Hepatocyte (in vitro differentiated cells): ENCODE measurements around the gene UBR3. TPM values are rescaled to one million over a fixed set of nuclear protein-coding genes. Genes with fewer than 3 reads are reported as not detected.
A peak's percentile ranks its signal among the peaks of the same experiment; 100 is the strongest.

Source experiments
- DNase-seq: peaks from one replicate; pipeline ENCODE4 v3.0.0-alpha.2; 2016; ENCODE audit warnings: low spot score
- H2AFZ ChIP-seq: fragments of 200-600 bp; sonication (generic); 2 replicates; pipeline ENCODE4 v1.6.0; 2016; ENCODE audit warnings: antibody characterized with exemption, mild to moderate bottlenecking
- H3K27ac ChIP-seq: fragments of 200-600 bp; sonication (generic); 2 replicates; pipeline ENCODE4 v1.5.1; 2016; ENCODE audit warnings: mild to moderate bottlenecking
- H3K27me3 ChIP-seq: fragments of 200-600 bp; sonication (generic); 2 replicates; pipeline ENCODE4 v1.6.1; 2016
- H3K36me3 ChIP-seq: fragments of 200-600 bp; sonication (generic); replicated peaks from 2 replicates; pipeline ENCODE4 v1.5.1; 2016; ENCODE audit warnings: low read depth; ENCODE audit not compliant: insufficient read depth
- H3K4me1 ChIP-seq: fragments of 200-600 bp; sonication (generic); 2 replicates; pipeline ENCODE4 v1.5.1; 2016; ENCODE audit warnings: mild to moderate bottlenecking, moderate library complexity; ENCODE audit not compliant: insufficient read depth
- H3K4me2 ChIP-seq: fragments of 200-600 bp; sonication (generic); 2 replicates; pipeline ENCODE4 v1.6.0; 2016
- H3K4me3 ChIP-seq: fragments of 200-600 bp; sonication (generic); 2 replicates; pipeline ENCODE4 v1.5.1; 2016; ENCODE audit warnings: mild to moderate bottlenecking
- H3K79me2 ChIP-seq: fragments of 200-600 bp; sonication (generic); 2 replicates; pipeline ENCODE4 v1.6.0; 2017; ENCODE audit warnings: mild to moderate bottlenecking
- H3K9me2 ChIP-seq: fragments of 200-600 bp; sonication (generic); replicated peaks from 2 replicates; pipeline ENCODE4 v1.6.0; 2017; ENCODE audit warnings: mild to moderate bottlenecking; ENCODE audit not compliant: insufficient read depth
- H3K9me3 ChIP-seq: fragments of 200-600 bp; sonication (generic); 2 replicates; pipeline ENCODE4 v1.5.1; 2016; ENCODE audit warnings: low read depth, mild to moderate bottlenecking
- H4K20me1 ChIP-seq: fragments of 200-600 bp; sonication (generic); 2 replicates; pipeline ENCODE4 v1.6.0; 2016; ENCODE audit warnings: mild to moderate bottlenecking; ENCODE audit not compliant: insufficient read depth, poor library complexity, severe bottlenecking
- CTCF ChIP-seq: fragments of 200-600 bp; sonication (generic); IDR thresholded peaks from 2 replicates; pipeline ENCODE4 v1.5.1; 2016; ENCODE audit warnings: antibody characterized with exemption, mild to moderate bottlenecking; ENCODE audit not compliant: poor library complexity
- EZH2 ChIP-seq: fragments of 200-600 bp; sonication (generic); IDR thresholded peaks from 2 replicates; pipeline ENCODE4 v1.6.1; 2016; ENCODE audit warnings: antibody characterized with exemption, mild to moderate bottlenecking, borderline replicate concordance
- EZH2phosphoT487 ChIP-seq: fragments of 200-600 bp; sonication (generic); IDR thresholded peaks from one replicate; pipeline ENCODE4 v1.6.1; 2018; ENCODE audit warnings: antibody characterized with exemption, mild to moderate bottlenecking, low read depth, moderate library complexity; ENCODE audit not compliant: unreplicated experiment, severe bottlenecking
- WGBS: methylation state at CpG from one replicate; pipeline ENCODE4 v1.1.6; 2016; ENCODE audit warnings: low lambda C conversion rate; ENCODE audit errors: missing lambda C conversion rate; 5-methylcytosine and 5-hydroxymethylcytosine counted together
- polyA plus RNA-seq: library from polyadenylated mRNA; unstranded; fragments of >200 nt; fragmentation: Nextera tagmentation; extraction: Ambion mirVana; gene quantifications from 2 replicates; pipeline ENCODE4 v1.2.1, GENCODE V29; 2016
- total RNA-seq: library from RNA; depleted of rRNA; stranded (reverse); fragments of >200 nt; gene quantifications from 2 replicates; pipeline ENCODE4 v1.2.3, GENCODE V29; 2014

Gene UBR3
- total and polyA plus RNA-seq, 2 experiments from 2014 or later = 10.1 to 40.4 TPM

DNA sequence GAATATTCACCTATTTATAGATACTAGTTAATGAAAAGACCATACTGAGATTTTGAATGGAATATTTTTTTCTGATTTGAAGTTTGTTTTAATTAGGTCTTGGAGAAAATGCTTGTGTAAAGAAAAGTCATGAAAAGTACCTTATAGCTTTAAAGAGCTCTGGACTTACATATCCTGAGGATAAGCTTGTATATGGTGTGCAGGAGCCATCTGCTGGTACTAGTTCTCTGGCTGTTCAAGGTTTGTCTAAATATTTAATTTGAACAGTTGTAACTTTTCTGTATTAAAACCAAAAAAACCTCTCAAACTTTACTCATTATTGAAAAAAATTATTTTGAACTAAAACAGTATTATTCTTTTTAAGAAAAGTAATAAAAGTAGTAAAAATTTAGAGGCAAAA, 50.1 kb downstream of the UBR3 start:
- H2AFZ ChIP-seq = no peak overlapping the region
- no peaks in the 10 kb centered on the region for H3K9me3 ChIP-seq
- H3K79me2 ChIP-seq = no peaks in the 10 kb centered on the region
- no peaks in the 10 kb centered on the region for H3K27me3 ChIP-seq
- H3K36me3 ChIP-seq = no peaks in the 10 kb centered on the region
- H3K4me3 ChIP-seq = no peak overlapping the region
- no peak for TF ChIP-seq EZH2phosphoT487
- no peak for TF ChIP-seq EZH2
- TF ChIP-seq CTCF = peak; percentile 57
- H3K4me2 ChIP-seq = no peak overlapping the region
- H3K27ac ChIP-seq = no peak overlapping the region
- no peaks in the 10 kb centered on the region for H3K9me2 ChIP-seq
- no peaks in the 10 kb centered on the region for H3K4me1 ChIP-seq
- peak; percentile 29 for DNase-seq
- no peaks in the 10 kb centered on the region for H4K20me1 ChIP-seq

- 100% methylated on average over 1 of the region's 1 CpG for WGBS
- Histone ChIP-seq H3K27ac (no peak overlapping the region), H3K9me3 (no peaks in the 10 kb centered on the region), H3K4me1 (peaks cover 7% of the 10 kb centered on the region), H3K36me3 (no peaks in the 10 kb centered on the region), H3K79me2 (peaks cover 3% of the 10 kb centered on the region), H4K20me1 (no peaks in the 10 kb centered on the region), H3K4me3 (no peak overlapping the region), H3K27me3 (no peaks in the 10 kb centered on the region), H3K9me2 (no peaks in the 10 kb centered on the region), H2AFZ (no peak overlapping the region), H3K4me2 (no peak overlapping the region)
- DNase-seq = no peak
- TF ChIP-seq EZH2phosphoT487 = no peak
- TF ChIP-seq CTCF = no peak
- TF ChIP-seq EZH2 = no peak
Measured at GRCh38 chr2:169887120-169887519, 59.9 kb downstream of the UBR3 start.

DNA sequence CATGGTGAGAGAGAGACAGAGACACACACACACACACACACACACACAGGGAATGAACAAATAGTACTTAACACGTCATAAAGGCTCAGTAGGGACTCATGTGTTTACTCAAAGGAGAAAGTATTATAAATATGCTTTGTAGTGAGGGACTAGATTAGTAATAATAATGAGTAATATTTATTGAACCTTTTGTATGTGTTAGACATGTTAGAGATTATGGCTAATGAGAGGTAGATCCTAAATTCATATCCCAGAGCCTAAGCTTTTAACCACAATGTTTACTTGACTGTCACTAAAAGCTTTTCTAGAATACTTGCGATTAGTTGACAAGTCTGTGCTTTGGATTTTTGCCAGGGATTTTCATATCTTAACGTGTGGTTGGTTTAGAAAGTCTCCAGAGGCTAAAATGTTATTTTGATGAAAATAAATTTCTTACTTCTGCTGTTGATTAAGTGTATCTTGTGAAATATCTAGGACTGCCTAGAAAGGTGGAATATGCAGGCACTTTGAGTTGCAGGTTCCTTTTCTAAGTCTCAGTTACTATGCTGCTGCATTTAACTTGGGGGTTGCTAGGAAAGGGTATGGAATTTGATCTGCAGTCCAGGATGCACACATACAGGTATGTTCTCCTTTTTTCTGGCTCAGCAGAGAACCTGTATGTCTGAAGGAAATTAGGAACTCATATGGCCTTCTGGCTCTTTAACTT, 64.5 kb downstream of the UBR3 start:
- Histone ChIP-seq H4K20me1 (no peaks in the 10 kb centered on the region), H3K4me1 (peaks cover 7% of the 10 kb centered on the region), H3K9me2 (no peaks in the 10 kb centered on the region), H3K27ac (peak overlapping the region; percentile 4), H3K4me2 (no peak overlapping the region), H3K79me2 (peaks cover 3% of the 10 kb centered on the region), H3K36me3 (no peaks in the 10 kb centered on the region), H3K9me3 (no peaks in the 10 kb centered on the region), H3K4me3 (no peak overlapping the region), H2AFZ (no peak overlapping the region), H3K27me3 (no peaks in the 10 kb centered on the region)
- no peak for TF ChIP-seq CTCF
- TF ChIP-seq EZH2phosphoT487 = peak; percentile 75
- TF ChIP-seq EZH2 = no peak
- 18% methylated on average over 3 of the region's 3 CpGs for WGBS
- peak; percentile 30 for DNase-seq
